Globus pallidus (tissue), 1 donor: ENCODE measurements around the gene IFNA14.
"Not testable (repeated sequence)": the region's sequence is repeated elsewhere in the genome, so short reads cannot be mapped to it uniquely, and the experiment has no call there.

ENCODE experiments used
- DNase-seq: peaks from one replicate; pipeline ENCODE4 v3.0.0-alpha.2; 2015; ENCODE audit warnings: low spot score

Gene IFNA14

GRCh38 chr9:21213411-21214326, 26.1 kb downstream of the IFNA14 start:
- peak; percentile 5 for DNase-seq

- DNase-seq = not testable (repeated sequence)
These were observed 27.6 kb downstream of the IFNA14 start for GRCh38 chr9:21212160-21212559.

- not testable (repeated sequence) for DNase-seq
These were observed 29.0 kb downstream of the IFNA14 start for GRCh38 chr9:21210782-21211181.

GRCh38 chr9:21210311-21210710, 29.5 kb downstream of the IFNA14 start:
- no peak for DNase-seq

DNA sequence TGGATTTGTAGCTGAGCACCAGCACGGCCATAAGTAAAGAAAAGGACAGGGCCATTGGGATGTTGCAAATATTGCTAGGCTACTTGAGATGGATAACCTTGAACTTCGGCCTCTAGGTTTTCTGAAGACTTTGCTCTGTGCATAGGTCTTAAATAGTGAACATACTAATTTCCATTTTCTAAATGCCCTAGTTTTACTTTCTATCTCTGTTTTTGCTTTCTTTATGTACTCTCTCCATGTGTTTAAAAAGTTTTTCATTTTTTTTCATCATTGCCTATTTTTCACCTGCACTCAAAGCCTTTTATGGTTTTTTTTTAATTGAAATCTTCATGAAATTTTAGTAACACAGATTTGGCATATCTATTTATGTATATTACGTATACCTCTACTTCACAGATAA, 32.8 kb downstream of the IFNA14 start, which contains the start of gene IFNA10:
Gene IFNA10, minus strand, starts transcription at position 101 of the 400 bp plus-strand sequence. Its CDS starts 46 bp downstream, at position 55.
- DNase-seq = not testable (repeated sequence)

DNA sequence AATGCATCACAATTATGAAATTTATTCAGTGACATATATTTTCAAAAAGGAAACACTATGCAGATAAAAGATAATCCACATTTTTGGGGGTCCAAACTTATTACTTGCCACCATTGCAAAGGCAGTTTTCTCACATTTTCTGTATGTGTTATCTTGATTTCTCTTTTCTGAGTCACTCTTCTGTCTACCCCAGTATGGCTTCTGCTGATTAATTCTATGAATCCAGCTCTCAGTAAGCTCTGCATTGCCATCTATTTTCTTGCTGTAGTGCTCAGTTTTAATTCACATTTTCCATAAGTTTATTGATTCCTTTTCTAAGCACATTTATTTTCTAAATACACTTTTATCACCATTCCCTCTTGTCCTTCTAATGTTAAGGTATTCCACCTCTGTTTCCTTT, 34.6 kb downstream of the IFNA14 start:
- DNase-seq = no peak

- not testable (repeated sequence) for DNase-seq
These were observed 37.7 kb downstream of the IFNA14 start, which contains the start of gene IFNA7 for GRCh38 chr9:21202105-21202504. TSS of gene IFNA7 (minus strand) at chr9:21202205. CDS start at chr9:21202165, 40 bp downstream.

- DNase-seq = peak; percentile 11
These were observed 44.7 kb downstream of the IFNA14 start for GRCh38 chr9:21194867-21195776.
